Activated T-cell treated with anti-CD3 and anti-CD28 coated beads for 24 hours (primary cell): ENCODE results near the gene METTL3.

ENCODE experiments used
- DNase-seq: peaks from one replicate; pipeline ENCODE4 v3.0.0-alpha.2; 2020; ENCODE audit warnings: low read depth

The METTL3 gene

GRCh38 chr14:21526672-21527317 lies 15.7 kb upstream of the METTL3 start:
- no peak for DNase-seq

DNA sequence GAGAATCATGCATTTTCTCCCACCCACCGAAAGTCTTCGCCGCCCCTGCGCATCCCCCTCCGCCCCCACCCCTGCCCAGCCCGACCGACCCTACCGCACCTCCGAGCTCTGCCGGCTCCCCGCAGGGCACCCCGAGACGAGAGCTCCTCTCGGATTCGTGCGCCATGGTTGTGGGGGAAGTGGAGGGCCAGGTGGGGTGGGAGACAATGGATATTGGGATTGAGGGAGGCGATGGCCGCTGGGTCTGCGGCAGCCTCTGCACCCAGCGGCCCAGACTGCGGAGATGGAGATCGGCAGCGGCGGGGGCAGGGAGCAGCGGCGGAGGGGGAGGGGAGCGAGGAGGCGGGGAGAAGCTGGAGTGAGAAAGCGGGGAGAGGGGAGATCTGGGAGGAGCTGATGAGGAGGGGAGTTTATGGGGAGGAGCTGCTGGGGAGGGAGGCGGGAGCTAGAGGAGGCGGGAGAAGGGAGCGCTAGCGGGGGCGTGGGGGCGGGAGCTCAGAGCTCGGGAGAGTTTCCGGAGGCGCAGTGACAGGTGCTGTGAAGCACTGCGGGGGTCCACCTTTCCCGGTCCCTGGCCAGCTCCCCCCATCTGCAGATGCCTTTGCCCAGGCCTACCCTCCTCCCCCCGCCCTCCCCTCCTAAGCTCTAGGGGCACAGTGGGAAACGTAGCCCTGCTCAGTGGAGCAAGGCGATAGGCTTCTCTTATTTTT lies 15.0 kb upstream of the METTL3 start, which contains the start of gene SALL2:
Gene SALL2 (minus strand): TSS at position 385 of the 710 bp plus-strand sequence. CDS start 219 bp downstream, at position 166.
- peak; percentile 60 for DNase-seq

DNA sequence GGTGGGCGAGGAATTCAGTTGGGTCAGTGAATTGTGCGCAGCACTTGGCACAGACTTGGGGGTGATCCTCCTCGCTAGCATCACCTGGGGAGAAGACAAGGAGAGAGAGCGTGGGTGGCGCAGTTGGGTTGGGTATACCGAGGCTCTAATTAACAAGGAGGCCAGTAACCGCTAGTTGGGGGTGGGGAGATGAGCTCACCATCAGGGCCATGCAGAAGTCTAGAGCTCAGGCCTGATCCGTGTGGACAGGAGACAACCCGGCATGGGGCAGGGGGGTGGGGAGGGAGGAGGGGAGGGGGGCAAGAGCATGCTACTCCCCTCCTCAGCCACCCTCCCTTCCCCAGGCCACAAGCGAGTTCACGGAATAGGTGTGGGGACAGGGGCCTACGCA lies 14.4 kb upstream of the METTL3 start:
- no peak for DNase-seq

DNA sequence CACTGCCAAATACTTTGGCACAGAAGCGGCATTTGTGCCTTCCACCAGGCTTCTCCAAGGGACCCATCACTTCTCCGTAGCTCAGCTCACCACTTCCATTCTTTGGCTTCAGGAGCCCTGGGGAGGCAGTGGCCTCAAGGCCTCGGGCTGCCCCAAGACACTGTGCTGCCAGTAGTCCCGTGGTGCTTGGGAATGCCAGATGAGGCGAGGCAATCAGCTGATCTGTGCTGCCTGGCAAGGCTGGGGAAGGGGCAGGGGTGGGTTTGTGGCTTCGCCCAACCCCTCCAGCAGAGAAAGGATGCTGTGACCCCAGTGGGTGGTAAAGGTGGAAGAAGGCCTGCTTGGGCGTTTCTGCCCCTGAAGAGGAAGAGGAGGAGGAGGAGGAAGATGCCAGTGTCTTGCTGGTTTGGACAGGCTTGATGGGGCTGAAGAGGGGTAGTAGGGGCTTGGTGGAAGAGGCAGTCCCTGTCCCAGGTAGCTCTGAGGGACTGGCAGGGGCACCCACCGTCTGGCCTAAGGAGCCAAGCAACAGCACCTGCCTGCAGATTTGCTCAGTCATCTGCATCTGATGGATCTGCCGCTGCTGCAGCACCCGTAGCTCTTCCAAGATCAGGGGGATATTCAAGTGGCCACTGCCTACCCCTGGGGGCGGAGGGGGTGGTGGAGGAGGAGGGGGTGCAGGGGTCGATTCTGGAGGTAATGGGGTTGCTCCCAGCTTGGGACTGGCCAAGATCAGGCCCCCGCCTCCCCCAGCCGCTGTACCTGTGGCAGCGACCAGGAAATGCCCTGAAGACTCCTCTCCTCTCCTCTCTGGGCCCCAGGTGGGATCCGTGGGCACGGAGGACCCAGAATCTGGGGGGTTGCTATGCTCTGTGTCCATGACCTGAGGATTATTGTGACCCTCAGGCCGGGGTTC lies 13.7 kb upstream of the METTL3 start:
- no peak for DNase-seq

DNA sequence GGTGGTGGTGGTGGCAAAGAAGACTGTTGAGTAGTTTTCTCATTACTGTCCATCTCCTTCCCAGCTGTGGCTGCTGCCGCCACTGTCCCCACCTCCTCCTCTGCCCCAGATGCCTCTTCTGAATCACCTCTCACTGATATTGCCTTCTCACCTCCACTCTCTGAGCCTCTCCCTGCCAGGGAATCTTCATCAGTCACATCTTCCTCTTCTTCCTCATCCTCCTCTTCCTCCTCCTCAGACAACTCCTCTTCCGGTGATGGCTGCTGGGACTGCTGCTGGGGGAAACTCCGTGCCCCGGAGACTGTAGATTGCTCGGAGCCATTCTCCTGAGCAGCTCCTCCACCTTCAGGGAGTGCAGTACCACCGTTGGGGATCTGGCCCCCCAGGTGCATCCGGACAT lies 12.1 kb upstream of the METTL3 start:
- no peak for DNase-seq

GRCh38 chr14:21521501-21521900 lies 10.4 kb upstream of the METTL3 start:
- DNase-seq = no peak

DNA sequence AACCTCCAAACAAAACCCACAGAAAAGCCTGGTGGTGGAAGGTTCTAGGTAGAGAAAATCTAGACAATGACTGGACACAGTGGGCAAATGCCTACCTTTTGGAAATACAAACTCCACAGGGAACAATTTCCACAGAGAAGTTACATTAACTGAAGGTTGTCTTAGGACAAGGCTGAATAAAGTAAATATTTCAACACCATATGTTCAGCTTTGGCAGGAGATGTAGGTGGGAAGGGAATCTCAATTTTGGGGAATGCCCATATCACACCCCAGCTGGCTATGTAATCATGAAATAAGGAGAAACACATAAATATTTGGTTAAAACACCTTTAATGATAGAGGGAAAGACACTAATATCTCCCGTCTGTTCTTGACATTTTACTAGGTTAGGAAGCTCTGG lies 9.6 kb upstream of the METTL3 start:
- no peak for DNase-seq

GRCh38 chr14:21518725-21519124 lies 7.6 kb upstream of the METTL3 start:
- DNase-seq = no peak

- DNase-seq = no peak
Measured at GRCh38 chr14:21514341-21514740, 3.2 kb upstream of the METTL3 start.

- no peak for DNase-seq
Measured at GRCh38 chr14:21509432-21510143, 1.6 kb downstream of the METTL3 start.

DNA sequence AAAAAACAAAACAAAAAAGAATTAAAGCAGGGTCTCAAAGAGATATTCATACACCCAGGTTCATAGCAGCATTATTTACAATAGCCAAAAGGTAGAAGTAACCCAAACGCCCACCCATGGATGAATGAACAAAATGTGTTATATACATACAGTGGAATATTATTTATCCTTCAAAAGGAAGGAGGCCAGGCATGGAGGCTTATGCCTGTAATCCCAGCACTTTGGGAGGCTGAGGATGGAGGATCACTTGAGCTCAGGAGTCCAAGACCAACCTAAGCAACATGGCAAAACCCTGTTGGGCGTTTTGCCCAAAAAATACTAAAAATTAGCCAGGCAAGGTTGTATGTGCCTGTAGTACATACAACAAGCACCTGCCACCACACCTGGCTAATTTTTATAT lies 4.6 kb downstream of the METTL3 start:
- DNase-seq = no peak

DNA sequence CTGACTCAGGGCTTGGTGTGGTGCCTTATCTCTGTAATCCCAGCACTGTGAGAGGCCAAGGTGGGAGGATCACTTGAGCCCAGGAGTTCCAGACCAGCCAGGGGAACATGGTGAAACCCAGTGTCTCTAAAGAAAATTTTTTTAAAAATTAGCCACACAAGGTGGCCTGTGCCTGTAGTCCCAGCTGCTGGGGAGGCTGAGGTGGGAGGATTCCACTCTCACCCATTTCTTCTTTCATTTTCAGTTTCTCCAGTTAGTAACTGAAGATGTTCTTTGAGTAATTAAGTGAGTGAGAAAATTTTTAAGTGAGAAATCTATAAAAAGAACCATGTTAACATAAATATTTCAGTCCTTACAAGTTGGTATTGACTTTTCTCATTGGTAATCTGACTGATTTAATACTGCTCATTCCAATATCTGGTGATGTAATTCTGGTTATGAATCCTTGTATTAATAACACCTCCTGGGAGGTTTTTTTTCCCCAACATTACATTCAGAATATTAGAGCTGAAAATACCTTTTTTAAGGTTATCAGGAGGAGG lies 6.1 kb downstream of the METTL3 start:
- DNase-seq = no peak

- DNase-seq = no peak
Measured at GRCh38 chr14:21503376-21503775, 7.8 kb downstream of the METTL3 start.

- DNase-seq = no peak
Measured at GRCh38 chr14:21501568-21501967, 9.6 kb downstream of the METTL3 start.

DNA sequence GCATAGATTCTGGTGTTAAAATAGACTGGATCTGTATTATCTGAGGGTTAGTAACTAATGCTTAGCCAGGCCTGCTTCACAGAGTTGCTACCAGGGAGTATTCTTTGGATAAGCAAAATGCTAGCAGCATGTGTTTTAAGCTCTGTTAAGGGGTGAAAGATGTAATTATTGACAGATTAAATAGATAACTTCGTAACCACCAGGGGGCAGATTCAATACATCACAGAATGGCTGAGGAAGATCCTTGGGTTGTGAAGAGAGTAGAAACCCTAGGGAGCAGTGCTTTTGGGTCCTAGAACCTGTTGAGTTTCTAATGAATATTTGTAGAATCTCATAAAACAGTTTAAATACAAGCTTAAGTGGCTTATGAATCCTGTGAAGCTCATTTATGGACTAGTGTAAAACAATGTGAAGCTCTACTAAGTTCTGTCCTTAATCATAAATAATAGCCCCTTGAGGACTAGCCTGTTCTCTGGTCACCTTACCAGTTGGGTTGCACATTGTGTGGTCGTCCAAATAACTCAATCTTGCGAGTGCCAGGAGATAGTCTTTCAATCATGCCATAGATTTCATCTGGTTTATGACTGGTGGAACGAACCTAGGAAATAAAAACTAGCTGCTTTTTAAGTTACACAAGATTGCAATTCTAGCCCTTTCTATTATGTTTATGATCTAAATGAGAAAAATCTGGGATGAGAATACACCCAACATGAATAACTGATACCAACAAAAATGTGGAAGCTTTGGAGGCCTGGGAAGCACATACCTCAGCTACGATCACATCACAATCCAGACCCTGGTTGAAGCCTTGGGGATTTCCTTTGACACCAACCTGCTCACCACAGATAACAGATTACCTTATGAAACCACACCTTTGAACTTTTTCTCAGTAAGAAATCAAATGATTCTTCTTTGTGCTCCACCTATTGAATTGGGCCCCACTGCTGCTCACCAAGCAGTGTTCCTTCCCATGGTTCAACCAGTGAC lies 12.3 kb downstream of the METTL3 start:
- no peak for DNase-seq

GRCh38 chr14:21496453-21496852 lies 14.7 kb downstream of the METTL3 start:
- no peak for DNase-seq

GRCh38 chr14:21494902-21495762 lies 16.0 kb downstream of the METTL3 start:
- no peak for DNase-seq

DNA sequence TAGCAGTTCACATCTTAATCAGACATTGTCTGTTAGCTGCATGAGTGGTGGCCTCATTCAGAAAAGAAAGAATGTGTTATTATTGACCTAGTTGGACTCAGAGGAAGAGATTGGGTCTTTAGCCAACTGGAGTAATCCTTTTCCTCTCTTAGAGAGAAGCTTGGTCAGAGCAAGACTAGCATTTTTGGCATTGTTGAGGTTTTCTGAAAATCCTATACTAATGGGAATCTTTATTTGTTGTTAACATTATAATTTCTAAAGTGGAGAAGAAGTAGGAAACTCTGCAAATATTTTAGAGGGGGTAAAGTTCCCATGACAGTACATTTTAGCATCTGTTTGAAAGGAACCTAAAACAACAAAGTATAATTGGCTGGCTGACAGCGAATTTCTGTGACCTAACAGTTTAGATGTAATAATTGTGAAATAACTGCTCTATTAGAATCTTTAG lies 24.5 kb downstream of the METTL3 start:
- no peak for DNase-seq

GRCh38 chr14:21476925-21477681 lies 34.0 kb downstream of the METTL3 start, which contains the start of the genes RAB2B and TOX4:
RAB2B (minus strand) TSS chr14:21476959; CDS start chr14:21476872, 87 bp downstream.
TOX4 (plus strand) TSS chr14:21477195; CDS start chr14:21477279, 84 bp downstream.
- DNase-seq = peak; percentile 92
